Peyer's patch (tissue), 4 donors: ENCODE results near the gene SCTR. TPM values are rescaled to one million over a fixed set of nuclear protein-coding genes. Genes with fewer than 3 reads are reported as not detected.

Source experiments
- DNase-seq, 3 donors: peaks; one replicate each; pipeline ENCODE4 v3.0.0-alpha.2; 2017 to 2019
- H3K27ac ChIP-seq, 4 donors: fragments of 200-600 bp; sonication (generic); one replicate each; pipeline ENCODE4 v1.5.1; 2016 to 2019
- H3K27me3 ChIP-seq, 2 donors: fragments of 200-600 bp; sonication (generic); one replicate each; pipeline ENCODE4 v1.5.1; 2019
- H3K36me3 ChIP-seq, 3 donors: fragments of 200-600 bp; sonication (generic); one replicate each; pipeline ENCODE4 v1.5.1; 2016 to 2019
- H3K4me1 ChIP-seq, 4 donors: fragments of 200-600 bp; sonication (generic); one replicate each; pipeline ENCODE4 v1.5.1; 2016 to 2019
- H3K4me3 ChIP-seq, 4 donors: fragments of 200-600 bp; sonication (generic); 1 replicate in 3 of 4; 2 replicates in 1 of 4; pipeline ENCODE4 v1.5.1; 2016 to 2019; ENCODE audit warnings: mild to moderate bottlenecking in 1 of 4
- H3K9me3 ChIP-seq, 4 donors: fragments of 200-600 bp; sonication (generic); one replicate each; pipeline ENCODE4 v1.5.1; 2016 to 2019; ENCODE audit warnings: mild to moderate bottlenecking in 1 of 4
- POLR2A ChIP-seq, 2 donors: fragments of 450-650 bp; IDR thresholded peaks; one replicate each; pipeline ENCODE4 v1.5.1; 2017; ENCODE audit warnings: antibody characterized with exemption in 2 of 2, mild to moderate bottlenecking in 2 of 2, moderate library complexity in 2 of 2
- total RNA-seq, 4 donors: library from RNA; depleted of rRNA; stranded (reverse); fragments of >200 nt; gene quantifications; one replicate each; pipeline ENCODE4 v1.1.0, GENCODE V29; 2016
- TF ChIP-seq, protein P1 (sequence below), 6 experiments: fragments of 450-650 bp in 4 of 6; fragments of 200-600 bp in 2 of 6; sonication (generic) in 1 of 6; IDR thresholded peaks; one replicate each; pipeline ENCODE4 v1.5.1; 2017 to 2019; ENCODE audit warnings: antibody characterized with exemption in 6 of 6, mild to moderate bottlenecking in 3 of 6, moderate library complexity in 1 of 6

SCTR gene
- total RNA-seq, 4 donors from 2014 or later: 0.54 to 1.7 TPM; not detected in 2

DNA sequence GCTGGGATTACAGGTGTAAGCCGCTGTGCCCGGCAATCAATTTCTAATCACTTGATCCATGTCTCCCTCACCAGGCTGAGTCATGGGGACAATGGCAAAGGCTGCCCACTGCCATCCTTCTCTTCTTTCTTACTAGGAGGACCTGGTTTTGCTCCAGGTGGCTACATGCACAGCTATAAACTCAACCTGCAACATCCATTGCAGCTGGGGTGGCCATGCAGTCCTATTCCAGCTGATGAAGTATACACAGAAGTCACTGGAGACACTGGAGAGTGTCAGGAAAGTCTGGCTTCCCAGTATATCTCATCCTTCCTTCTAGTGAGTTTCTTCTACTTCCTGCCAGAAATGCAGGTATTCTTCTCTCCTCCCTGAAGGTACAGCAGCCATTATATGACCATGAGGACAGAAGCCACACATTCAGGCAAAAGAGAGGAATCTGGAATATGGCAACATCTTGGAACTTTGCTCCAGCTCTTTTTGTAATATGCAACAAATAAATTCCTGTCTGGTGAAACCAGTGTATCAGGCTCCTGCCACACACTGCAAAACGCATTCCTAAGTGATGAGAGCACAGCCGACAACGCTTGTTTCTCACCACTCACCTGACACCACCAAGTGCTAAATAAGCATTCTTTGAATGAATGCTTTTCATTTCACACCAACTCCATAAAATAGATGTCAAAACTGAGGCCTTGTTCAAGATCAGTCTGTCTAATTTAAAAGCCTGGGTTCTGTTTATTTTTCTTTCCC lies 32.3 kb downstream of the SCTR start:
- TF ChIP-seq POLR2A (IDR thresholded peaks at IDR 0.05): no peak
- TF ChIP-seq, protein P1, sequence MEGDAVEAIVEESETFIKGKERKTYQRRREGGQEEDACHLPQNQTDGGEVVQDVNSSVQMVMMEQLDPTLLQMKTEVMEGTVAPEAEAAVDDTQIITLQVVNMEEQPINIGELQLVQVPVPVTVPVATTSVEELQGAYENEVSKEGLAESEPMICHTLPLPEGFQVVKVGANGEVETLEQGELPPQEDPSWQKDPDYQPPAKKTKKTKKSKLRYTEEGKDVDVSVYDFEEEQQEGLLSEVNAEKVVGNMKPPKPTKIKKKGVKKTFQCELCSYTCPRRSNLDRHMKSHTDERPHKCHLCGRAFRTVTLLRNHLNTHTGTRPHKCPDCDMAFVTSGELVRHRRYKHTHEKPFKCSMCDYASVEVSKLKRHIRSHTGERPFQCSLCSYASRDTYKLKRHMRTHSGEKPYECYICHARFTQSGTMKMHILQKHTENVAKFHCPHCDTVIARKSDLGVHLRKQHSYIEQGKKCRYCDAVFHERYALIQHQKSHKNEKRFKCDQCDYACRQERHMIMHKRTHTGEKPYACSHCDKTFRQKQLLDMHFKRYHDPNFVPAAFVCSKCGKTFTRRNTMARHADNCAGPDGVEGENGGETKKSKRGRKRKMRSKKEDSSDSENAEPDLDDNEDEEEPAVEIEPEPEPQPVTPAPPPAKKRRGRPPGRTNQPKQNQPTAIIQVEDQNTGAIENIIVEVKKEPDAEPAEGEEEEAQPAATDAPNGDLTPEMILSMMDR (IDR thresholded peaks at IDR 0.05): no peak
- no peaks in the 10 kb centered on the region for H3K27me3 ChIP-seq
- H3K4me1 ChIP-seq: peaks cover 0 to 20% (median 3%) of the 10 kb centered on the region in 4 donors
- no peaks in the 10 kb centered on the region for H3K36me3 ChIP-seq
- no peak overlapping the region for H3K4me3 ChIP-seq
- peak in 1 of 3 donors; percentile 65 for DNase-seq
- peak overlapping the region in 1 of 4 donors; percentile 40 for H3K27ac ChIP-seq
- H3K9me3 ChIP-seq: no peaks in the 10 kb centered on the region

DNA sequence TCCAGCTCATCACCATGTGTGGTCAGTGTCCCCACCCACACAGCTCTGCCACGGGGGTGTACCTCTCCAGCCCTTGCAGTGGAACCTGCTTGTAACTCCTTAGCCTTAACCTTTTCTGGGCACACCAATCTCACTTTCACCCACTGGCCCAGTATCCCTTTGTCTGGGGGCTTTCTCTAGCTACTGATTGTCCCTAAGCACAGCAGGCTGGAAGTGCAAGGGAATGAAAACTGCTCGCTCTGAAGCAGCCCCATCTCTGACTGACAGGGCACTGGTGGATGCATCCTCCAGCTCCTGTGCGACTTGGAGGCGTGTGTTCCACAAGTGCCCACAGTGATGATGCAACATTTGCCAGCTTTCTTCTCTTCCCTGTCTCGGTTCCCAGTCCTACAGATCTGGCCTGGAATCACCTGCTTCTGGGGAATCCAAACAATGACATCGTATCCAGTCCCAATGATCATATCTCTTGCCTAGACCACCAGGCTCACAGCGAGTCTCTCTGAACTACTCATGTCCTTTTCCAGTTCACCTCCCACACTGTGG lies 33.6 kb downstream of the SCTR start:
- H3K36me3 ChIP-seq: no peaks in the 10 kb centered on the region
- no peaks in the 10 kb centered on the region for H3K27me3 ChIP-seq
- TF ChIP-seq, protein P1 (IDR thresholded peaks at IDR 0.05): no peak
- TF ChIP-seq POLR2A (IDR thresholded peaks at IDR 0.05): no peak
- H3K4me3 ChIP-seq: no peak overlapping the region
- DNase-seq: no peak
- H3K9me3 ChIP-seq: no peaks in the 10 kb centered on the region
- peaks cover 0 to 23% (median 3%) of the 10 kb centered on the region in 4 donors for H3K4me1 ChIP-seq
- no peak overlapping the region for H3K27ac ChIP-seq

DNA sequence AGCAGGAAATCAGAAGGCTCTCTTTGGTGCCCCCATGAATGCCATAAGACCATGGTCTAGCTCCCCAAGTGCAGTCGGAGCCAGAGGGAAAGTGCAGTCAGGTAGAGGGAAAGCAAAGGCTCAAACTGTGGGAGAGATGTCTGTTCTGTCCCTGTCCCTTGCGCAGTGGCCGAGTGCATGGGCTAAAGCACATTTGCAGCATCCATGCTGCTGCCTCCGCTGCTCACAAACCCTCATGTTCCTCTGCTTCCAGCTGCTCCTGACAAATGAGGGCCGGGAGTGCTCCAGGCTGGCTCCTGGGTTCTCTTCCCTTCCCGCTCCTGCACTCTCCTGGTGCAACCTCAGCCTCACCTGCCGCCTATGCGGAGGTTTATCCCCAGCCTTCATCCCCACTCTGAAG lies 34.2 kb downstream of the SCTR start:
- Histone ChIP-seq H3K4me3 (no peak overlapping the region), H3K27me3 (no peaks in the 10 kb centered on the region), H3K4me1 (peaks cover 0 to 23% (median 3%) of the 10 kb centered on the region in 4 donors), H3K36me3 (no peaks in the 10 kb centered on the region), H3K9me3 (no peaks in the 10 kb centered on the region), H3K27ac (no peak overlapping the region)
- DNase-seq: no peak
- no peak for TF ChIP-seq POLR2A (IDR thresholded peaks at IDR 0.05)
- TF ChIP-seq, protein P1 (IDR thresholded peaks at IDR 0.05): no peak

DNA sequence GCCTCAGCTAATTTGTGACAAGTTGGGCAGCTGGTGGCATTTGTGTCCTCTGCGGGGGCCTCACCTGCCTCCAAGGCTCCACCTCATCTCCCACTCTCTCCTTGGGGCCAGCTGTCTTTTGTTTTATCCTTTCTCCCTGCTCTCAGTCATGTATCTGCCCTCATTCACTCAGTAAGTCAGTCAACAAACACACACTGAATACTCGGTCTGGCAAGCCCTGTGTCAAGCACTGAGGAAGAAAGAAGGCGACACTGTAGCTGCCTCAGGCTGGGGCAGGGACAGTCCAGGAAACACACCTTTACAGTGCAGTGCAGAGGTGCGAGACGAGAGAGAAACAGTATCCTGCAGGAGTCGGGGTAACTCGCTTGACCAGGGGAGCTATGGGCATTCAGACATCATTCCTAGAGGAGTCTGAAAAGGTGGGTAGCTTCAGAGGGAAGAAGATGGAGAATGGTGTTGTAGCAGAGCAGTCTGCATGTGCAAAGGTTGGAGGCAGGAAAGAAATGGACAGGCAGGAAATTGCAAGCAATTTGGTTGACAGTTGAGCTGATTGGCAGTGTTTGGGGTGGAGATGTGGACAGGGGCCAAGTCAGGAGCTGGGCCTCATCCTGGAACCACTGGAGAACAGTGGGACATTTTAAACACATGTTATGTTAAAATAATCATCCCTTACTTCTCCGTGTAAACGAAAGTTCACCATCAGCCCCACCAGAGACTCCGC lies 34.9 kb downstream of the SCTR start:
- Histone ChIP-seq H3K36me3 (no peaks in the 10 kb centered on the region), H3K27me3 (no peaks in the 10 kb centered on the region), H3K9me3 (no peaks in the 10 kb centered on the region), H3K4me1 (peaks cover 0 to 23% (median 3%) of the 10 kb centered on the region in 4 donors), H3K27ac (peak overlapping the region in 1 of 4 donors; percentile 71), H3K4me3 (no peak overlapping the region)
- no peak for TF ChIP-seq POLR2A (IDR thresholded peaks at IDR 0.05)
- TF ChIP-seq, protein P1 (IDR thresholded peaks at IDR 0.05): no peak
- DNase-seq: no peak

DNA sequence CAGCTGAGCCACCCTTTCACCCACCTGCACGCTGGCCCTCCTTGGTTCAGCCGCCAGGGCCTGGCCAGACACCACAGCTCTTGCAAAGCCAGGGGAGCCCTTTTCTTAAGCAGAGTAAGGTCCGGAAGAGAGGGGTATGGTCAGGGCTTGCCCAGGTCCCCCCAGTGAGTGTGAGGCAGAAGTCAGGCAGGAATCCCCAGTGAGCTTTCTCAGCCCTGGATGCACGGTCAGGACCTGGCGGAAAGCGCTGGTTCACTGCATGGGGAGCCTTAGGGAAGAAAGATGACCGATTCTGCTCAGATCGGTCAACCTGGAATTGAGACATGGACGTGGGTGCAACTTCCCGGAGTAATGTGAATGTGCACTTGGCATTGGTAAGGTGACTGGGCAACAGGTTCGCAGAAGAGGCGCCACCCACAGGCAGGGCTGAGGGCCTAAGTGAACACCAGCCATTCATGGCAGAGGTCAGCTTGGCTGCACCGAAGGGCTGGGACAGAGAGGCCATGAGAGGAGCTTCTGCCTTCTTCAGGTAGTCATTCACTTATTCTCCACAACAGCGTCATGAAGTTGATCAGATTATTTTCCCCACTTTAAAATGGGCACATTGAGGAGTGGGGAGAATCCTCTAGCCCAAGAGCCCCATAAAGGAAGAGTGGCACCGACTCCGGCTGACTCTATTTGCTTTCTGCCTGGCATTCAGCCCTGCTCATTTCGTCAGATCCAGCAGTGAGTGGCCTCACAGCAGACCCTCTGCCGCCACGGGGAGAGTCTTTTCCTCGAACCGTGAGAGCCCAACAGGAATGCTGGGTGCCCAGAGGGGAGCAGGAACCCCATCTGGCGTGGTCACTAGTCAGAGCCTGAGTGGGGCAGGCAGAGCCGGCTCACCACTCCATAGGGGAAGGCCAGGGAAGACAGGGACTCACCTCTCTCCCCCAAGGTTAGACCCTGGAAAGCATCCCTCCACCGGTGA lies 35.8 kb downstream of the SCTR start:
- TF ChIP-seq POLR2A (IDR thresholded peaks at IDR 0.05): no peak
- TF ChIP-seq, protein P1 (IDR thresholded peaks at IDR 0.05): no peak
- no peak for DNase-seq
- H3K9me3 ChIP-seq: no peaks in the 10 kb centered on the region
- no peak overlapping the region for H3K4me3 ChIP-seq
- H3K36me3 ChIP-seq: no peaks in the 10 kb centered on the region
- peaks cover 0 to 23% (median 3%) of the 10 kb centered on the region in 4 donors for H3K4me1 ChIP-seq
- H3K27ac ChIP-seq: peak overlapping the region in 1 of 4 donors; percentile 71
- H3K27me3 ChIP-seq: no peaks in the 10 kb centered on the region
